HK-2 (cell line): Measurements from ENCODE around the gene L3MBTL1.

Experiments used
- DNase-seq: peaks from one replicate; pipeline ENCODE4 v3.0.0-alpha.2; 2018; ENCODE audit not compliant: unreplicated experiment

L3MBTL1 gene

DNA sequence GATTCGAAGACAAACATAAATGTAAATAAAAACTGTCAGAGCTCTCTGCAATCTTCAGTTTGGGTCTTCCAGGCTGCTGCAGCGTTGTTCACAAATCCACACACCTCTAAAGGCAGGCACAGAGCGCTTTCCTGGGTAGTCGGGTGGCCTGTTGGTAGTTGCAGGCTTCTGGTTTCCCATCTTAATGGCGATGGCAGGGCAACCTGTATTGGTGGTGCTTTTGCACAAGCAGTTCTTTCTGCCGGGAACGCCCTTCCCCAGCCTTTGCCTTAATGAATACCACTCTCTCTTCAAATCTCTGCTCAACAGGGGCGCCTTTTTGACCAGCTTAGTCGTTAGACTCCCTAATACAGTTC, 82.5 kb downstream of the L3MBTL1 start:
- no peak for DNase-seq

DNA sequence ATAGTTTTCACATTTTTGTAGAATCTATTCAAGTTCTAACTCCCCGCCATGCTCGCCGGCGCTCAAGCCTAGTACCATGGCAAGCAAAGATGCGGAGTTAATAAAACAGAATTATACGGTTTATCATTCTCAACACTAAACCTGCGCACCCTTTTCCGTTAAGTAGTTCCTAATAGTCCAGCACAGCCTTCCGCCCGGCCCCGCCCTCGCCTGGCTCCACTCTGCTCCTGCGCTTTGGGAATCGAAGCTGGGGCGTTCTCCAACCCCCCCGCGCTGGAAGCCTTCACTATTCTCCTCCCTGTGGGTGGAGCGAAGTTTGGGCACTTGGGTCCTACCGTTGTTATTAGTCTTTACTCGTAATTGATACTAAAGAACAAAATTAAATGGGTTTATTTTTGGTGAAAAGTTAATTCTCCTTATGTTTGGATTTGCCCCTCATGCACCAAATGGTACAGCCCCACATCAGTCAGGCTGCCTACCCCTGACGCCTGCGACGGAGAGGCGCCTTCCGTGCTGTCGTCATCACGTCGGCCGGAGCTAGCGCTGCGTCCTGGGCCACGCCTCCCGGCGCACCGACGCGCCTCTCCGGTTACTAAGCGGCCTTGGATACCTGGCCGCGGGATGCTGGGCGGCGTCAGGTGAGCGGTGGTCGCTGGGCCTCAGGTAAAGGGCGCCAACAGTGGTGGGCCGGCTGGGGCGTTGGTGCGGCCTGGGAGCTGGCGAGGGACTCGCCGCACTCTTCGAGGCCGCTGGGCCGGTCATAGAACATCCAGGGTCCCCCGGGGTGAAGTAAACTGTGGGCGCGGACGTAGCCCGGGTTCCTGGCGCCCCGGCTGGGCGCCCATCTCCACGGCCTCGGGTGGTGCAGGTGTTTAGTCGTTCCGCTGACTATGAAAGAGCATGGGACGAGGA, 83.2 kb downstream of the L3MBTL1 start, which contains the start of gene IFT52:
IFT52 (plus strand) TSS at position 546 of the 912 bp plus-strand sequence. CDS start 3,762 bp downstream, outside the sequence.
- DNase-seq: peak; percentile 92
